Stimulated activated CD4-positive, alpha-beta T cell treated with anti-CD3 and anti-CD28 coated beads, TNF-alpha, amount 100 ng/mL, for 1 hour (primary cell): Measurements from ENCODE around the gene SLC4A1.

ENCODE experiments used
- DNase-seq, 3 donors: peaks; one replicate each; pipeline ENCODE4 v3.0.0-alpha.2; 2020; ENCODE audit warnings: low read depth in 3 of 3, low spot score in 1 of 3

The SLC4A1 gene

DNA sequence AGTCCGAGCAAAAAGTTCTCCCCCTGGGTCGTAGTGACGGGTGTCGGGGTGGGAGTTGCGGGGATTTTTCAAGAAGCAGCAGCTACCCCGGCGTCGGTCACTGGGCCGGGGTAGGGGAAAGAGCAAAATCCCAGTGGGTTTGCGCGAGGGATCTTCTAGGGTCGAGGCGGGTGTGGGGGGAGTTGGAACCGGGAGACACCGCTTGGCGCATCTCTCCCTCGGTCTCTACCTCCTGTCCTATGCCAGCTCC is 46.1 kb downstream of the SLC4A1 start:
- no peak for DNase-seq

DNA sequence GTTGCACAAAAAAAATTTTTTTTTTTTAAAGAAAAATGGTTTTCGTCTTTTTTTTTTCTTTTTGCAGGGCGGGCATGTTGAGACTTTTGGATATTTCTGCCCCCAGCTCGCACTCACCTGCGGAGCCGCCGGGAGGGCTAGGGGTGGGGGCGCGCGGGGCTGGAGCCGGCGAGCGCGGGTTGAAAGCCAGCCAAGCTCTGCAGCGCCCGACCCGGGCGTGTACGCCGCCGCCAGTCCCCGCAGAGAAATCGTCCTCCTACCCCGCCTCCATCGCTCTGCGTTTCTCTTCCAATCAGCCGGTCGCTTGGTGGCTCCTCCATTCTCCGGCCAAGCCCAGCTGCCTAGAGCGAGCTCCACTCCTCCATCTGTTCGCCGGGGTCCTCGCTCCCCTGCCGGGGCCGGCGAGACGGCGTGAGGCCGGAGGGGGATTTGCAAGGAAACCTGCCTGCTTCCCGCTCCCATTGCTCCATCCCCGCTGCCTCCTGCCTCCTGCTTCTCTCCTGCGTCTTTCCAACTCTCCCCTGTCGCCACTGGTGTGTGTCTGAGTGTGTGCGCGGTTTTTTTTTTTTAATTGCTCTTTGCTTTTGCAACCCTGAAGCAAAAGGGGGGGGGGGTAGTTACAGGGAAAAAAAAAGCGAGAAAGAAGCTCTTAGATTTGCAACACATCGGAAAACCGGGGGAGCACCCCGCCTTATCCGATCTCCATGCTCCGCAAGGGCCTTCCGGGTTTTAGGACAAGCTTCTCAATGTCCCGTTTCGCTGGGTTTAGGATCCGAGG is 46.7 kb downstream of the SLC4A1 start:
- DNase-seq = peak in 2 of 3 donors; percentile 26 to 38

DNA sequence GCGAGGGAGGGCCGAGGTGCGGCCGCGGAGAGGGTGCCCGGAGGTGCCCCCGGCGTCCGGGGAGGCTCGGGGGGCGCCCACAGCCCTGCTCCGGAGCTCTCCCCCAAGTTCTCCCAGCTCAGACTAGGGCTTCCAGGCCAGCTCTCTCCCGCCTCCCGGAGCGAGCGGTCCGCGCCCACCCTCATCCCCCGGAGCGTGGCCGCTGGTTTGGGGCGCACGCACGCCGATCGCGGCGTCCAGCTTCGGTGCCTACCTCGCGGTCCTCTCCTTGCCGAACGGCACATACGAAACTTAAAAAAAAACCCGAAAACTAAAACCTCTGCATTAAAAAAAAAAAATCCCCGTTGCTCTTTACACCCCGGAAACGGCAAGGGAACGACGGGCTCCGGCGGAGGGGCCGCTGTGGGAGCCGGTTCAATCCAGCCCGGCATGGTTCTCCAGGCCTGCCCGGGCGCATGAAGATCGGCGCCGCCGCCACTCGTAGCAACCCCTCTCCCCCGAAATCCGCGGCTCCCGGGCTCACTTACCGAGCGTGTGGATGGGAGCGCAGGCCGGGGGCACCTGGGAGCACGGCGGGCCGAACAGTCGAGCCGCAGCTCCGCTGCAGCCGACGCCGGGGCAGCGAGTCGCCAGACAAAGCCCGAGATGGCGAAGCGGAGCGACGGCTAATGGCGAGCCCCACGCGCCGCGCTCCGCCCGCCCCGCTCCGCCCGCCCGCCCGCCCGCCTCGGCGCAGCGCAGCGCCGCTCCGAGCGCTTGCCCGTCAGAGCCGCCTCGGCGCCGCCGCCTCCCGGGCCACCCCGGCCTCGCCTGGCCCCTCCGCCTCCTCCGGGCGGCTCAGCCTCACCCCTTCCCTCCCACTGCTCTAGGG is 47.5 kb downstream of the SLC4A1 start:
- DNase-seq = peak in 2 of 3 donors; percentile 22 to 44

DNA sequence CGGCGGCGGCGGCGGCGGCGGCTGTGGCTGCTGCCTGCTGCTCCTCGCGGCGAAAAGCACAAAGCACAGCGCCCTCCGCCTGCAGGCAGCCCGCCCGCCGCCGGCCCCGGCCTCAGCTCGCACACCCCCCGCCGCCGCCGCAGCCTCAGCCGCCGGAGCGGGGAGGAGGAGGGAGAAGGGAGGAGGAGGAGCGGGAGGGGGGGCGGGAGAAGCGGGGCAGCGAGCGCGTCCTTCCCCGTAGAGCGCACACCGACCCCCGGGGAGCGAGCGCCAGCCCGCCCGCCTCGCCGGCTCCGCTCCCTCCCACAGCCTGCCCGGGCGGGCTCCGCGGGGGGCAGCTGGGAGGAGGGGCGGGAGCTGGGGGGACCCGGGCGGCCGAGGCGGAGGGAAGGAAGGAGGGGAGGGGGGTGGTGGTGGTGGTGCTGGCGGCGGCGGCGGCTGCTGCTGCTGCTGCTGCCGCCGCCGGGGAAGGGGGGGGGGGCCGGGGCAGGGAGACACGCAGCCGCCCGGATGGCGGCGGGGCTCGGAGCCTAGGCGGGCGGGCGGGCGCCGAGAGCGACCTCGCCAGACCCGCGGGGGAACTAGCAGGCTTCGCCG is 48.2 kb downstream of the SLC4A1 start, which contains the start of gene UBTF:
Gene UBTF (minus strand): TSS at position 60 of the 597 bp plus-strand sequence. CDS start 1,446 bp downstream, outside the sequence.
- DNase-seq = peak in 2 of 3 donors; percentile 53 to 61

DNA sequence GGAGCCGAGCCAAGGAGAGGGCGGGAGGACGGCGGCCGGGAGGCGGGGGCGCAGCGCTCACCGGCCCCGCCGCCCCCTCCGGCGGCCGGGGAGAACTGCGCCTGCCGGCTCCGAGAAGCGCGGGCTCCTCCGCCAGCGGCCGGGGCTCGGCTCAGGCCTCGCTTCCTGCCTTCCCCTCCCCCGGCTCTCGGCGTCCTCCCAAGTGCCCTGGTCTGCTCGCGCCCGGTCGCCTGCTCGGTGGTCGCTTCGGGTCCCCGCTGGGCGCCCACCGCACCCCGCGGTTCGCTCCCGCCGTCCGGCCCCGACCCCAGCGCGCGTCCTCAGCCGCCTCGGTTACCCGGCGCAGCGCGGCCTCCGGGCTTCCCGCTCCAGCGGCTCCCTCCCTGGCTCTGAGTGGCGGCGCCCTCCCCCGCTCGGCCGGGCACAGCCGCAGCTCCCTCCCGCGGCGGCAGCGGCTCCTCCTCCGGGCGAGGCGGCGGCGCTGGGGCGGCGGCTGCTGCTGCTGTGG is 48.8 kb downstream of the SLC4A1 start:
- peak in 2 of 3 donors; percentile 48 to 55 for DNase-seq

DNA sequence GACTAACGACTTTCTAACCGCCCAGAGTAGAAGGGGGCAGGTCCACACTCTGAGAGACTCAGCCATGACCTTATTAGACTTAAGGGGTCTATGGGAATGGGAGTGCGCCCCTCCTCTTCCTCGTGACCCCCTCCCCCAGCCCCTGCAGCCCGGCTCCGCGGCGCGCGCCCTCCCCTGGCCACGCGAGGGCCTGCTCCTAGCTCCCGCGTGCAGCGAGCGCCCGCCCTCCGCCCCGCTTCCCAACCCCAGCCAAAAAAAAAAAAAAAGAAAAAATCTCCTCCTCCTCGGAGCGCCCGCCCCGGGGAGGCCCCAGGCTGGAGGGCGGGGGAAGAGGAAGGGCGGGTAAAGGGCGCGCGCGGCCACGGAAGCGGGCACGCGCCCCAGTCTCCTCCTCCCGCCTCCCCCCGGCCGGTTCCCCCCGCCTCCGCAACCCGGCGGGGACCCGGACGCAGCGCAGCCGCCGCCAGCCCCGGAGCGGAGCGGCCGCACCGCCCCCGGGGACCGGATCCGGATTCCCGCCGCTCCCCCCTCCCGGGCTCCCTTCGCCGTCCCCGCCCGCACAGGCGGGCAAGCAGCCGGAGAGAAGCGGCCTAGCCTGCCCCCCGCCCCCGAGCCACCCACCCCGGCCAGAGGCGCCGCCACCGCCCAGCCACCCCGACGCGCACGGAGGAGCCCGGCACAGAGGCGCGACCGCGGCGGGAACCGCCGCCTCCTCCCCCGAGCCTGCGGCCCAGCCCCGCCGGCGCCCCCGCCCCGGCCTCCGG is 49.4 kb downstream of the SLC4A1 start:
- peak; percentile 79 to 84 (median 81) for DNase-seq

DNA sequence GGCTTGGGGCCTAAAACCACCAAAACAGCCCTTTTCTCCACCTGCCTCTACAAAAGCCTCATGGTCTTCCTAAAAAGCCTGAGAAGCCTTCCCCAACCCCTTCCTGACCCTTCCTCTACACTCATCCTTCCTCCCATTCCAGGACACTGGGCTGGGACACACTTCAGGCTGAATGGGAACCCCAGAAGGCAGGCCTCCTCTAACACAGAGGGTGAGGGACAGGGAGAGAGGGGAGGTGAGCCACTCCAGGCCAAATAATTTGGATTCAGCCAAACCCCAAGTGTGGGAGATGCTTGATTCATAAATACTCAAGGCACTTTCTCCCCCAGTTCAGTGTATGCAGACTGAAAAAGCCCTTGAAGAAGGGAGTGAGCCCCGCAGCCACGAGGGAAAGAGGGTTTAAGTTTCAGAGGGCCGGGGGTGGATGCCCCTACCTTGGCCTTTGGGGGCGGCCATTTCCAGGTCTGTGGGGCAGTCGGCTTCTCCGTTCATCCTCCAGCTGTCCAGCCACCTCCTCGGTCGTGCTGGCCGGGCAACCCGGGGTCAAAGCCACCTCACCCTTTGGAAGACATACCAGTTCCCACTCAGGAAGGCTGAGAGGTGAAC is 50.1 kb downstream of the SLC4A1 start:
- no peak for DNase-seq

DNA sequence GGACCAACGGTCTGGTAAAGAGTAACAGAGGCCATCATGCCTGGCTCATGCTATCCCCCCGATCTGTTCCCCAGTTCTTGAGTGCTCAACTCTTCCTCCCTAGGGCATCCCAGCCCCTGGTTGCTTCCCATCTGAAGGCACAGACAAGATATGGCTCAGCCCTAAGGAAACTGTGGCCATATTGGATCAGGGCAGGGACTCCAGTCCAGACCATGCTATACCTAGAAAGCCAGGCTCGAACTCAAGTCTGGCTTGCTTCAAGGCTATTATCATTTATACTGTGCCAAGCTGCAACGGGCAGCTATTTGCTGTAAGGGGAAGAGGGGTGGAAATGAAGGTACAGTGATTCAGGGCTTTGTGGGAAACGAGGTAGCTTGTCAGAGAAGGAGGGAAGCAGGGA is 51.2 kb downstream of the SLC4A1 start:
- DNase-seq = no peak

DNA sequence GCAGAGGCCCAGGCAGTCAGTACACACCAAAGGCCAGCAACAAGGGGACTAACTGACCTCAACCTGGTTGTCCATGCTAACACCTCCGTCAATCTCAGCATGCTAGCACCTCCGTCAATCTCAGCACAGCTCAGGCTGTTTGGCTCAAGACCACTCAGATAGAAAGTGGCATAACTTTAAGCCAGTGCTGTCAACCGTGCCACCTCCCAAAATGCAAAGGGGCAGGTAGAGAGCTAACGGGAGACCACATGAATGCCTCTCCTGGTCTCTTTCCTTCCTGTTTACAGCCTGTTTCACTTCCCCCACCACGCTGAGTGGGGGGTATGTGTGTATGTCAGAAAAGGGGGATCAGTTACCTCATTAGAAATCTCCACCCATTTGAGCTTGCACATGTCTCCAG is 51.8 kb downstream of the SLC4A1 start:
- DNase-seq = no peak

DNA sequence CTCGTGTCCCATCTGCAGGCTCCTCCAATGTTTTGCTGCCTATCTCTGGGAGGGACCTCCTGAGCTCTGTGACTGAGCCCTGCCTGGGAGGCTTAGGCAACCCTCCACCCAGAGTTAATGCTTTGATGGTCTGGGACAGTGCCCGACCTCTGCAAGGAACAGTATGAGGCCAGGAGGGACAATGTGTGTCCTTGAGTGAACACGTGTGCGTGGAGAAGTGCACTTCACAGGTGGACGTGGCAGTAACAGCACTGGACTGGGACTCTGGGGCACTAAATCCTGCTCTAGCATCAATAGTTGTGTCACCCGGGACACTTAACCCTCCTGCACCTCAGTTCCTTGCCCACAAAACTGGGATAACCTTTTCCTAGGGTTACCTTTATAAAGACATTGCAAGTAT is 53.0 kb downstream of the SLC4A1 start:
- DNase-seq = no peak

DNA sequence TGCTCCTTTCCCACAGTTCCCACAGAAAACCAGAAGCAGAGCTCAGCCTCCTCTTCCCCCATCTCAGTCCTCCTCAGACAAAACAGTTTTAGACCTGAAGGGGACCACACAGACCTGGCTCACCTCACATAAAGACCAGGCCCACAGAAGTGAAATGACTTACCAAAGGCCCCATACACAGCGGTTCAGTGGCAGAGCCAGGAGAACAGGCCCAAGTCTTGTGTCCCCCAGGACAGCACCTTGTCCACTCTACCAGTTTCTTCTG is 53.8 kb downstream of the SLC4A1 start:
- no peak for DNase-seq

DNA sequence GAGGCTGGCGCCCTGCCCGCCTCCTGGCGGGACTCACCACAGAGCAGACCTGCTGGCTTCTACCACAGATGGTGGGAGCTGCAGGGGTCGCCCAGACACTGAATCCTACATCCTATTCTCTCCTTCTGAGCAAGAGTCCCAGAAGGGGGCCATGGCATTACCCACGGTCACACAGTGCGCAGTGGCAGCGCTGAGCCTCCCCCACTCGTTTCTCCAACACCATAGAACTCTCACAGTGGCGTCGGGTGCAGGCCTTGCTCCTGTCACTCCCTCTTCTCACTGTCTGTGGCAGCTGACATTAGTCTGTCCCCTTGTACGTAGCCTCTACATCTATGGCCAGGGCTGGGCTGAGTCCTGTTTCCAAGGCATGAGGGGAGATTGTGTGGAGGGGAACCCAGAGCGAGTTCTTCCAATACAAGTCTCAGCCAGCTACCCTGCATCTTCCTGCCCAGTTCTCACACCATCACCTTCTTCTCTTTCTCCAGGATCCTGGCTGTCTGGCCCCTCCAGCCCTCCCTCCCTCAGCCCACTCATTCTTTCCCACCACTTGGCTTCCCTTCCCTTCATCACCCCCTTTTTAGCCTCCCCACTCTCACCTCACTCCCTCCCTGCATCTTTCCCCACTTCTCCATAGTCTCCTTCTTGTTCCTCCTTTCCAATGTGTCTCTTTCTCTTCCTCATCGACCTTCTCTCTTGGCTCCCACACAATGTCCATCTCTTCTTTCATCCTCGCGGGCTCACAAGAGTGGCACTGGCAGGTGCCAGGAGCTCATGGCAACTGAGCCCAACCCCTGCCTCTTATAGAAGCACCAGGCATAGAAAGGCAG is 54.3 kb downstream of the SLC4A1 start:
- no peak for DNase-seq

DNA sequence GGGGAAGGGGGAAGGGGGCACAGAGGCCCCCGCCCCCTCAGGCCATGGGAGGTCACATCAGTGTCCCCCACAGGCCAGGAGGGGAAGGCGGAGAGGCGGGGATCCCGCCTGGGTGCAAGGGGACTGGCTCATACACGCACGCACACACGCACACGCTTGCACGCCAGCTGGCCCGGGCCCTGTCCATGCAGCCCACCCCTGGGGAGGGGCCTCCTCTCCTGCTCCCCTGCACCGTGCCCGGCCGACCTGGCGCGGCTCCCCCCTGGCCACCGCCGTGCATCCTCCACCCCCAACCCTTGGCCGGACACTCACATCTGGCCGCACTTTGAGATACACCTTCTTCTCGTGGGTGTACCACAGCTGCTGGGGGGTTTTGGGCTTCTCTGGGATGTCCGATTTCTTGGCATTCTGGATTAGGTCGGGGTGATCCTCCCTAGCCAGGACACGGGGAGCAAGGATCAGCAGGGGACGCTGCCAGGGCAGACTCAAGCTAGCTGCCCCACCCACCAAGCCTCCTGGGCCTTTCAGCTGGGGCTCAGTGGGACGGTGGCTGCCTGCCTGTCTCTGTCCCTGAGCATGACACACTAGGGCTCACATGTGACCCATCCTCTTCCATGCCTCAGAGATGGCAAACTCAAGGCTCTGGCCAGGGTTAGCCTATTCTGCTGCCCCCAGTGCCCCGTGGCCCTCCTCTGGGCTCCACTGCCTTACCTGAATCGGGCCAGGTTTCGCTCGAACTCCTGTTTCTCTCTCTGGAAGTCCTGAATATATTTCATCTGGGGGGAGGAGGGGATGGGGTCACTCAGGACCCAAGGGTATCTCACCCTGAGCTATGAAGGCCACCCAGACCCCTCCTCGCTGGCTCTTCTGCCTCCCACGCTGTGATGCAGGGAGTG is 55.2 kb downstream of the SLC4A1 start:
- DNase-seq = no peak

DNA sequence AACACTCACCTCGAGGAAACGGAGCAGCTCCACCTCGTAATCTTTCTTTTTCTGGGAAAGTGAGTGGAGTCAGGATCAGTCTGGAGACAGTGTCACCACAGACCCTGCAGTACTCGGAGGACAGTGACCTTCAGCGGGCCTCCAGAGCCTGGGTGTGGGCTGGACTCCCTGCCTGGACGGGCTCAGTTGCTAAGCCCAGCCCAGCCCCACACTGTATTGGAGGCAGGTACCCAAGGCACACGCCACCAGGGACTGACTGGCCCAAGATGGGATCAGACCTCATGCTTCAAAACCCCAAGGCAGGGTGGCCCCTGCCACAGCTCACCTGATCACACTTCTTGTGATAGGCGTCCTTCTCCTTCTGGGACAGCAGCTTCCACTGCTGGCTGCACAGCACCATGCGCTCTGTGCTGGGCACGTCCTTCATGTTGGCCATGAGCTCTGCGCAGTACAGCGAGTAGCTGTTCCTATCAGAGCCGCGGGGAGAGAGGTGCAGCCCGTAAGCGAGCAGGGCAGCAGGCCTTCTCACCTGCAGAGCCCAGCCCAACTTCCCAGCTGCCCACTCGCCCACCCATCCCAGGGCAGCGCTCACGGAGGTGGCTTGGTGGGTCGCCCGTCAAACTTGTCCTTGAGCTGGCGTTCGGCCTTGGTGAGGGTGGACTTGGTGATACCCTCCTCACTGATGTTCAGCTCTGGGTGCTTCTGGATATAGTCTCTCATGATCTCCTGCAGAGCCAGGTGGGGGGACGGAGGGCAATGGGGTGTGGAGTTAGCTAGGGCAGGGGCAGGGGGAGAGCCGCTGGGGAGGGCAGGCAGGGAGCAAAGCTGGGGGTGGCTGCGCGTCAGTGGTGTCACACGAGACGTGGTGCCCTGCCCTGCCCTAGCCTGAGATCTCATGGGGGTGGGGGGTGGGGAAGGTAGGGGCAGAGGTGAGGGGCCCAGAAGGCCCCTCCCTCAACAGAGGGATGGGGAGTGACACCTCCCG is 56.4 kb downstream of the SLC4A1 start:
- DNase-seq = no peak

DNA sequence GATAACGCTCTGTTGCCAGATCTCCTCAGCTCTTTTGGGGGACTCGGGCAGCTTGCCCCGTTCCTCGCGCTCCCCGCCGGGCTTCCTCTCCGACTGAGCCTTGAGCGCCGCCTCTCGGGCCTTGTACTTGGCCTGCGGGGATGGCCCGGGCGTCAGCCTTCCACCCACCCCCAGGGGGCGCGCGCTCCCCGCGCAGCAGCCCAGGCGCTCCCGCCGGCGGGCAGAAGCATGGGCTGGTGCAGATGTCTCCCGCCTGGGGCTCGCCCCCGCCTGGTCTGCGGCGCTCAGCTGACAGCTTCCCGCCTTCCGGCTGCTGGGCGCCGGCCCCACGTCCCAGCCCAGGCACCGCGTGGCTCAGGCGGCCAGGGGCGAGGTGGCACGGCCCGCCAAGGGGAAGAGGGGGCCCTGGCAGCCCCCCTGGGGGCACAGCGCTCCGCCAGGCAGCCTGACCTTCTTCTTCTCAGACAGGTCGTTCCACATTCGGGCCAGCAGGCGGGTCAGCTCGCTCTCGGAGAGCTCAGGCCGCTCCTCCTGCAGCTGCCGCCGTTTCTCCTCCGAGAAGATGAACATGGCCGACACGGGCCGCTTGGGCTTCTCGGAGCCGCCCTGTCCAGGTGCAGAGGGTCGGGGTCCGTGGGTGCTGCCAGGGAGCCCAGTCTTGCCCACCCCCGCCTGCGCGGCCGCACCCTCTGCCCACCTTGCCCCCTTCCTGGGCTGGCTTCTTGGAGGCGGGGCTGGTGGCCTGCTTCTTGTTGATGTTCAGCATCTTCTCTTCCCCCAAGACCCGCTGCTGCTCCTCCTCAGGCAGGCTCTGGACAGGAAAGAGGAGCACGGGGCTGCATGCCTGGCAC is 57.4 kb downstream of the SLC4A1 start:
- peak; percentile 78 to 90 (median 87) for DNase-seq

DNA sequence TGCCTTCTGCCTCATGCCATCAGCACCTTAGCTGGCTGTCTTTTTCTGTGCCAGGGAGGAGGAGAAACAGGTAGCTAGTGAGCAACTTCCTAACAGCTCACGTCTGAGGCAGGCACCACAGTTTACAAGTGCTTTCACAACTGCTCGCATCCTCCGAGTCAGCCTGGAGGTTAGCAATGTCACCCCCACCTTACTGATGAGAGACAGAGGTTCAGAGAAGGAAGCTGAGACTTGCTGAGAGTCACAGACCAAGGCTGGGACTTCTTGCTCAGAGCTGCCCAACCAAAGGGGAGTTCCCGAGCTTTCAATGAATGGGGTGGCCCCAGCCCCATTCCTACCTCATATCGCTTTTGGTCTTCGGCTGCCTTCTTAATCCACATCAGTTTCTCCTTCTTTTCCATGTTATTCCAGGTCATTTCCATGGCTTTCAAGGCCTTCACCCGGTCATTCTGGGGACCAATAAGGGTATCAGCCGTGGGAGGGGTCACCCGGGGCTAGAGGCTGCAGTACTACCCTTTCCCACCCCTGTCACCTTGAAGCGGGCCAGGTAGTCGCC is 58.1 kb downstream of the SLC4A1 start:
- no peak for DNase-seq

DNA sequence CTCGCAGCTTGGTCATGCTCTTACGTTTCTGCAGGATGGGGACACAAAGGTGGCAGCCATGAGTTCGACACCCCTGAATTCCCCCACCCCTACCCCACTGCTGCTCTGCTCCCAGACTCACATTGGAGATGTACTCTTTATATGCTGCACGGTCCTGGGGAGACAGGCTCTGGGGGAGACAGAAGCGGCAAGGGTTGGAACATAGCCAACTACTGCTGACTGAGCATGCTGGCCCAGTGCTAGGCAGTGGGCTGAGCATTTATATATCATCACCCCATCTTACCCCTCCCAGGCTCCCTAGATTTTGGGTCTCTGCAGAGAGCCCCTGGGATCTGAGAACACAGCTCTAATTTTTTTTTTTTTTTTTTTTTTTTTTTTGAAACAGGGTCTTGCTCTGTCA is 60.2 kb downstream of the SLC4A1 start:
- DNase-seq = no peak
